Stomach (tissue), 9 donors: ENCODE results near the gene ZNF646. TPM values are rescaled to one million over a fixed set of nuclear protein-coding genes. Genes with fewer than 3 reads are reported as not detected.

Source experiments
- DNase-seq, 2 donors: peaks; one replicate each; pipeline versions ENCODE4 v3.0.0 to v3.0.0-alpha.2; 2013 to 2019
- H3K27ac ChIP-seq, 5 donors: fragments of 200-600 bp in 4 of 5; sonication (generic) in 4 of 5; one replicate each; pipeline ENCODE4 v1.5.1; 2013 to 2019; ENCODE audit warnings: mild to moderate bottlenecking in 1 of 5, moderate library complexity in 1 of 5
- H3K27me3 ChIP-seq, 3 donors: fragments of 200-600 bp; sonication (generic); one replicate each; pipeline ENCODE4 v1.5.1; 2017 to 2019; ENCODE audit warnings: mixed run types in 1 of 3
- H3K36me3 ChIP-seq, 4 donors: fragments of 200-600 bp; sonication (generic); 1 replicate in 3 of 4; 2 replicates in 1 of 4; pipeline ENCODE4 v1.5.1; 2016 to 2019
- H3K4me1 ChIP-seq, 4 donors: fragments of 200-600 bp; sonication (generic); one replicate each; pipeline ENCODE4 v1.5.1; 2016 to 2019
- H3K4me3 ChIP-seq, 4 donors: fragments of 200-600 bp; sonication (generic) in 3 of 4; one replicate each; pipeline ENCODE4 v1.5.1; 2016 to 2019; ENCODE audit warnings: mild to moderate bottlenecking in 1 of 4
- H3K9me3 ChIP-seq, 4 donors: fragments of 200-600 bp; sonication (generic); one replicate each; pipeline ENCODE4 v1.5.1; 2016 to 2019
- EP300 ChIP-seq: sonication (generic); formaldehyde crosslinking; IDR thresholded peaks from one replicate; pipeline ENCODE4 v1.6.1; 2017; ENCODE audit warnings: antibody characterized with exemption
- POLR2A ChIP-seq, 4 donors: fragments of 450-650 bp; IDR thresholded peaks; one replicate each; pipeline ENCODE4 v1.6.1; 2016; ENCODE audit warnings: antibody characterized with exemption in 4 of 4, control low read depth in 2 of 4, mild to moderate bottlenecking in 1 of 4, moderate library complexity in 1 of 4
- POLR2AphosphoS5 ChIP-seq, 3 donors: sonication (generic); formaldehyde crosslinking; IDR thresholded peaks; one replicate each; pipeline ENCODE4 v1.6.1; 2016; ENCODE audit warnings: antibody characterized with exemption in 3 of 3
- WGBS, 5 donors: extraction: QIAGEN DNeasy Blood & Tissue Kit in 3 of 5; methylation state at CpG; one replicate each; pipeline versions ENCODE4 v1.1.5 to v1.1.7; 2013 to 2018; 5-methylcytosine and 5-hydroxymethylcytosine counted together
- intact Hi-C: fragments of 100-400 bp; cut with DNase I; formaldehyde crosslinking; loops from one replicate; pipeline ENCODE4 v1.15.1; 2023; ENCODE audit warnings: low total_unique reads
- polyA plus RNA-seq, 3 donors: library from polyadenylated mRNA; stranded (reverse); fragments of 200-250 nt; gene quantifications; one replicate each; pipeline ENCODE4 v1.2.3, GENCODE V29; 2013
- total RNA-seq, 5 donors: library from RNA; depleted of rRNA; stranded (reverse); fragments of >200 nt; gene quantifications; one replicate each; pipeline versions ENCODE4 v1.1.0 to v1.2.3, GENCODE V29; 2014 to 2016
- TF ChIP-seq, protein P1 (sequence below), 7 experiments: fragments of 450-650 bp in 4 of 7; fragments of 200-600 bp in 3 of 7; sonication (generic) in 3 of 7; IDR thresholded peaks; one replicate each; pipeline ENCODE4 v1.5.1; 2016 to 2019; ENCODE audit warnings: antibody characterized with exemption in 7 of 7, control low read depth in 2 of 7, mild to moderate bottlenecking in 1 of 7
- donor health status: healthy with polysubstance abuse.
- donor health status: Bipolar disorder and iron deficiency.
- donor health status: healthy.

Gene ZNF646
- total and polyA plus RNA-seq, 8 donors, result 2.1 to 13.4 (median 7.7) TPM

DNA sequence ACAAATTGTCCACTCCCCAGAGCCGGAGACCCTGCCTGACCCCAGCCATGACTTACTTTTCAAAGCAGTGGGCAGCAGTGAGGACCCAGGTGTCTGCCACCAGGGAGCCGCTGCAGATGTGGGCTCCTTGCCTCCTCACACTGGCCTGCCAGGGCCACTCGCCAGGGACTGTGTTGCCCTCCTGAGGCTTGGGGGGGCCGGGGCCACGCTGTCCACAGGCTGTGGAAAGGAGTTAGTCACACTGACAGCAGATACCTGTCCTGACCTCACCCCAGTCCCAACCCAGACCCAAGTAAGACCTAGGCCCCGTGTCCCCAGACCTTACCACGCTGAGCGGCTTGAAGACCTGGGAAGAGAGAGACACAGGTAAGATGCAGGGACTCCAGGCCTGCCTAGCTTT is 13.3 kb downstream of the ZNF646 start:
- no peak overlapping the region for H3K27ac ChIP-seq
- H3K4me1 ChIP-seq, result peaks cover 0 to 14% (median 7%) of the 10 kb centered on the region in 4 donors
- 85 to 95% (median 89%) methylated on average over 7 to 8 of the region's 8 CpGs for WGBS, 5 donors
- no peaks in the 10 kb centered on the region for H3K27me3 ChIP-seq
- H3K36me3 ChIP-seq, result peaks cover 10 to 92% (median 82%) of the 10 kb centered on the region in 4 donors
- intact Hi-C loops, result no loop called here
- H3K4me3 ChIP-seq, result no peak overlapping the region
- no peaks in the 10 kb centered on the region for H3K9me3 ChIP-seq
- DNase-seq, result no peak
- TF ChIP-seq EP300 (no peak), POLR2A (IDR thresholded peaks at IDR 0.05) (no peak), POLR2AphosphoS5 (IDR thresholded peaks at IDR 0.05) (no peak)
- TF ChIP-seq, protein P1, sequence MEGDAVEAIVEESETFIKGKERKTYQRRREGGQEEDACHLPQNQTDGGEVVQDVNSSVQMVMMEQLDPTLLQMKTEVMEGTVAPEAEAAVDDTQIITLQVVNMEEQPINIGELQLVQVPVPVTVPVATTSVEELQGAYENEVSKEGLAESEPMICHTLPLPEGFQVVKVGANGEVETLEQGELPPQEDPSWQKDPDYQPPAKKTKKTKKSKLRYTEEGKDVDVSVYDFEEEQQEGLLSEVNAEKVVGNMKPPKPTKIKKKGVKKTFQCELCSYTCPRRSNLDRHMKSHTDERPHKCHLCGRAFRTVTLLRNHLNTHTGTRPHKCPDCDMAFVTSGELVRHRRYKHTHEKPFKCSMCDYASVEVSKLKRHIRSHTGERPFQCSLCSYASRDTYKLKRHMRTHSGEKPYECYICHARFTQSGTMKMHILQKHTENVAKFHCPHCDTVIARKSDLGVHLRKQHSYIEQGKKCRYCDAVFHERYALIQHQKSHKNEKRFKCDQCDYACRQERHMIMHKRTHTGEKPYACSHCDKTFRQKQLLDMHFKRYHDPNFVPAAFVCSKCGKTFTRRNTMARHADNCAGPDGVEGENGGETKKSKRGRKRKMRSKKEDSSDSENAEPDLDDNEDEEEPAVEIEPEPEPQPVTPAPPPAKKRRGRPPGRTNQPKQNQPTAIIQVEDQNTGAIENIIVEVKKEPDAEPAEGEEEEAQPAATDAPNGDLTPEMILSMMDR (IDR thresholded peaks at IDR 0.05), result no peak

DNA sequence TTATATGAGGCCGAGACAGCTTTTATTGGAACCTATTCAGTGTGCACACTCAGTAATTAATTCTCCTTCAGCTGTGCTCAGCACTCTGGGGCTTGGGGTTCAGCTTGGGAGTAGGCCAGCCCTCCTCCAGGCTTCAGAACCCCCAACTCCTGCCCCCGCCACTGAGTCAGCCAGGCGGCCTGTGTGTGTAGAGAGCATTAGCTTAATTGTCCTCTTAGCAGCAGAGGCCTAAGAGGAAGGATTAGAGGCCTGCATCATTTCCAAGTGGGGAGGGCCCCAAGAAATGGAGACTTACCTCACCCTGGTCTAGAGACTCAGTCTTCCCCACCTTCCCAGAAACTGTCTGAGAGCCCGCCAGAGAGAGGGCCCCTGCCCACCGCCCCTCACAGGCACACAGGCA is 13.7 kb downstream of the ZNF646 start:
- 71 to 82% (median 74%) methylated on average over 5 of the region's 5 CpGs for WGBS, 5 donors
- Histone ChIP-seq H3K9me3 (no peaks in the 10 kb centered on the region), H3K36me3 (peaks cover 10 to 87% (median 77%) of the 10 kb centered on the region in 4 donors), H3K4me3 (no peak overlapping the region), H3K27ac (no peak overlapping the region), H3K27me3 (no peaks in the 10 kb centered on the region), H3K4me1 (peaks cover 2 to 16% (median 7%) of the 10 kb centered on the region in 4 donors)
- no peak for DNase-seq
- intact Hi-C loops, result no loop called here
- TF ChIP-seq POLR2A (IDR thresholded peaks at IDR 0.05), result no peak
- TF ChIP-seq, protein P1 (IDR thresholded peaks at IDR 0.05), result no peak
- no peak for TF ChIP-seq EP300
- no peak for TF ChIP-seq POLR2AphosphoS5 (IDR thresholded peaks at IDR 0.05)

DNA sequence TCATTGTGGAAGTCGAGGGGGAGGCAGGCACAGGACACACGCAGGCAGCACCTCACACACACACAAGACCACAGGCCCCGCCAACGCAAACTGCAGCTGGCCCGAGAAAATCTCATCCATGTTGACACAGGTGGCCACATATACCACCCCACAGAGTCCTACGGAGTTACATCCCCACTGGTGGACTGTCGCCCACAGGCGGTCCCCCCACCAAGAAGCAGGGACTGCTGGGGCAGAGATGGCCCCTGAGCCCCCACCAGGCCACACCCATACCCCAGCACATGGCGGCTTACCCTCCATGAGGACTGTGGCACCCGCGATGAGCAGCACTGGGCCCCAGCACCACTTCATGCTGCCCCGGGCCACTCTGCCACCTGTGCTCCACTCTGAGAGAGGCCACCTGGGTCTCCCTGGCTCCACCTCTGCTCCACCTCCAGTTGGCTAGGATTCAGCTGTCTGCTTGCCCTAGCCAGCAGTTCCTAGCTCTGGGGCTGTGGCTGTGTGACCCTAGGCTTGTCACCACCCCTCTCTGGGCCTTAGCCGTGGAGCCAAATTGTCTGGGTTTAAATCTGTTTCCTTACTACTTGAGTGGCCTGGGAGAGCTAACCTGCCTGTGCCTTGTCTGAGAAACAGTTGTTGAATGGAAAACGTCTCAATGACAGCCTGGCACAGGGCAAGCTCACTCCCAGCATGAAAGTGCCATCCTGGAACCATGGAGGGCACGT is 14.4 kb downstream of the ZNF646 start, which contains the start of gene PRSS53:
PRSS53 (minus strand) TSS at position 485 of the 725 bp plus-strand sequence; CDS start at position 351, 134 bp downstream.
- intact Hi-C loops, result no loop called here
- 71 to 82% (median 77%) methylated on average over 5 to 15 of the region's 15 CpGs for WGBS, 5 donors
- DNase-seq, result no peak
- H3K27ac ChIP-seq, result no peak within 1 kb of the TSS
- H3K27me3 ChIP-seq, result no peaks in the 10 kb centered on the region
- H3K9me3 ChIP-seq, result no peaks in the 10 kb centered on the region
- no peak for TF ChIP-seq POLR2A (IDR thresholded peaks at IDR 0.05)
- TF ChIP-seq, protein P1 (IDR thresholded peaks at IDR 0.05), result no peak
- TF ChIP-seq EP300, result no peak
- TF ChIP-seq POLR2AphosphoS5 (IDR thresholded peaks at IDR 0.05), result no peak
- H3K36me3 ChIP-seq, result peaks cover 10 to 81% (median 70%) of the 10 kb centered on the region in 4 donors
- peaks cover 7 to 17% (median 12%) of the 10 kb centered on the region in 4 donors for H3K4me1 ChIP-seq
- H3K4me3 ChIP-seq, result no peak within 1 kb of the TSS

DNA sequence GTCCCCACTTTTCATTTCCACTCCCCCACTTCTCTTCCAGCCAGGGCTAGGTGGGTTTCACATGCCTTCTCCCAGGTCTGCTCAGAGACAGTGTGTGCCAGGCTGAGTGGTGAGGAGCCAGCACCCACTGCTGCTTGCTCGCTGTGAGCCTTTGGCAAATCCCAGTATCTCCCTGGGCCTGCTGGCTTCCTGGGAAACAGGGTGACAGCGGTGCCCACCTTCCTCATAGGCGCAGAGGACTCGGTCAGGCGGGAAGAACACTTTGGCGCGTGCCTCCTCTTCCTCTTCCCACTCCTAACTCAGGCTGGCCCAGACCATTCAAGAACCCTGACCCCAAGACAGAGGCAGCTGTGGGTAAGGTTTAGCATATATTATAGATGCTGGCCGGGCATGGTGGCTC is 15.0 kb downstream of the ZNF646 start:
- Histone ChIP-seq H3K9me3 (no peaks in the 10 kb centered on the region), H3K27ac (no peak overlapping the region), H3K27me3 (no peaks in the 10 kb centered on the region), H3K4me3 (no peak overlapping the region), H3K4me1 (peaks cover 13 to 22% (median 17%) of the 10 kb centered on the region in 4 donors), H3K36me3 (peaks cover 10 to 75% (median 65%) of the 10 kb centered on the region in 4 donors)
- TF ChIP-seq, protein P1 (IDR thresholded peaks at IDR 0.05), result no peak
- TF ChIP-seq POLR2AphosphoS5 (IDR thresholded peaks at IDR 0.05) (no peak), EP300 (no peak), POLR2A (IDR thresholded peaks at IDR 0.05) (no peak)
- no peak for DNase-seq
- intact Hi-C loops, result no loop called here
- WGBS, 5 donors, result 90 to 97% (median 93%) methylated on average over 8 of the region's 8 CpGs
